ENCODE data around the gene PCMT1. TPM values are rescaled to one million over a fixed set of nuclear protein-coding genes. Genes with fewer than 3 reads are reported as not detected.

PCMT1 gene
- total and polyA plus RNA-seq, 2 experiments from 2014 or later, result 110 to 126 TPM

- H3K36me3 ChIP-seq (replicated peaks; ENCODE audit: insufficient read depth, low read depth), result no peaks in the 10 kb centered on the region
- TF ChIP-seq EZH2 (IDR thresholded peaks at IDR 0.05; ENCODE audit: borderline replicate concordance) (no peak), EZH2phosphoT487 (IDR thresholded peaks at IDR 0.05; ENCODE audit: low read depth, severe bottlenecking, unreplicated experiment) (no peak), CTCF (IDR thresholded peaks at IDR 0.05; ENCODE audit: poor library complexity) (no peak)
- no peaks in the 10 kb centered on the region for H4K20me1 ChIP-seq (ENCODE audit: insufficient read depth, poor library complexity, severe bottlenecking)
- H3K4me2 ChIP-seq, result no peak overlapping the region
- no peaks in the 10 kb centered on the region for H3K27me3 ChIP-seq
- WGBS (ENCODE audit: low lambda C conversion rate, missing lambda C conversion rate), result 96% methylated on average over 3 of the region's 3 CpGs
- no peak overlapping the region for H3K4me3 ChIP-seq
- no peaks in the 10 kb centered on the region for H3K79me2 ChIP-seq
- H3K27ac ChIP-seq, result no peak overlapping the region
- no peaks in the 10 kb centered on the region for H3K9me3 ChIP-seq (ENCODE audit: low read depth)
- no peak for DNase-seq (ENCODE audit: low spot score)
- H3K4me1 ChIP-seq (ENCODE audit: insufficient read depth), result no peaks in the 10 kb centered on the region
- no peak overlapping the region for H2AFZ ChIP-seq
- H3K9me2 ChIP-seq (replicated peaks; ENCODE audit: insufficient read depth), result no peaks in the 10 kb centered on the region
Measured at GRCh38 chr6:149813351-149813750, 63.8 kb downstream of the PCMT1 start.

- no peaks in the 10 kb centered on the region for H3K36me3 ChIP-seq (replicated peaks; ENCODE audit: insufficient read depth, low read depth)
- no peaks in the 10 kb centered on the region for H3K27me3 ChIP-seq
- WGBS (ENCODE audit: low lambda C conversion rate, missing lambda C conversion rate), result 99% methylated on average over 4 of the region's 4 CpGs
- H3K4me3 ChIP-seq, result no peak overlapping the region
- H4K20me1 ChIP-seq (ENCODE audit: insufficient read depth, poor library complexity, severe bottlenecking), result no peaks in the 10 kb centered on the region
- no peaks in the 10 kb centered on the region for H3K9me2 ChIP-seq (replicated peaks; ENCODE audit: insufficient read depth)
- no peak overlapping the region for H3K27ac ChIP-seq
- no peak overlapping the region for H3K4me2 ChIP-seq
- H3K9me3 ChIP-seq (ENCODE audit: low read depth), result no peaks in the 10 kb centered on the region
- no peak overlapping the region for H2AFZ ChIP-seq
- TF ChIP-seq EZH2phosphoT487 (IDR thresholded peaks at IDR 0.05; ENCODE audit: low read depth, severe bottlenecking, unreplicated experiment) (no peak), EZH2 (IDR thresholded peaks at IDR 0.05; ENCODE audit: borderline replicate concordance) (no peak)
- no peaks in the 10 kb centered on the region for H3K79me2 ChIP-seq
- no peaks in the 10 kb centered on the region for H3K4me1 ChIP-seq (ENCODE audit: insufficient read depth)
- DNase-seq (ENCODE audit: low spot score), result no peak
Measured at GRCh38 chr6:149815788-149816187, 66.2 kb downstream of the PCMT1 start.

- Histone ChIP-seq H3K9me3 (ENCODE audit: low read depth) (no peaks in the 10 kb centered on the region), H2AFZ (no peak overlapping the region), H3K27ac (no peak overlapping the region), H3K79me2 (no peaks in the 10 kb centered on the region), H3K27me3 (no peaks in the 10 kb centered on the region), H3K4me3 (no peak overlapping the region), H3K9me2 (replicated peaks; ENCODE audit: insufficient read depth) (no peaks in the 10 kb centered on the region), H3K4me1 (ENCODE audit: insufficient read depth) (no peaks in the 10 kb centered on the region), H4K20me1 (ENCODE audit: insufficient read depth, poor library complexity, severe bottlenecking) (no peaks in the 10 kb centered on the region), H3K4me2 (no peak overlapping the region), H3K36me3 (replicated peaks; ENCODE audit: insufficient read depth, low read depth) (no peaks in the 10 kb centered on the region)
- WGBS (ENCODE audit: low lambda C conversion rate, missing lambda C conversion rate), result 98% methylated on average over 7 of the region's 7 CpGs
- TF ChIP-seq CTCF (IDR thresholded peaks at IDR 0.05; ENCODE audit: poor library complexity) (no peak), EZH2 (IDR thresholded peaks at IDR 0.05; ENCODE audit: borderline replicate concordance) (no peak), EZH2phosphoT487 (IDR thresholded peaks at IDR 0.05; ENCODE audit: low read depth, severe bottlenecking, unreplicated experiment) (no peak)
- no peak for DNase-seq (ENCODE audit: low spot score)
Measured at GRCh38 chr6:149820506-149820905, 71.0 kb downstream of the PCMT1 start.

- H3K9me2 ChIP-seq (replicated peaks; ENCODE audit: insufficient read depth), result no peaks in the 10 kb centered on the region
- H2AFZ ChIP-seq, result no peak overlapping the region
- no peaks in the 10 kb centered on the region for H3K36me3 ChIP-seq (replicated peaks; ENCODE audit: insufficient read depth, low read depth)
- no peak for DNase-seq (ENCODE audit: low spot score)
- no peak overlapping the region for H3K27ac ChIP-seq
- WGBS (ENCODE audit: low lambda C conversion rate, missing lambda C conversion rate), result 94% methylated on average over 1 of the region's 1 CpG
- H3K79me2 ChIP-seq, result no peaks in the 10 kb centered on the region
- H3K9me3 ChIP-seq (ENCODE audit: low read depth), result no peaks in the 10 kb centered on the region
- no peaks in the 10 kb centered on the region for H3K4me1 ChIP-seq (ENCODE audit: insufficient read depth)
- H3K27me3 ChIP-seq, result no peaks in the 10 kb centered on the region
- H3K4me3 ChIP-seq, result no peak overlapping the region
- no peaks in the 10 kb centered on the region for H4K20me1 ChIP-seq (ENCODE audit: insufficient read depth, poor library complexity, severe bottlenecking)
- H3K4me2 ChIP-seq, result no peak overlapping the region
- TF ChIP-seq CTCF (IDR thresholded peaks at IDR 0.05; ENCODE audit: poor library complexity), result no peak
Measured at GRCh38 chr6:149821492-149821891, 72.0 kb downstream of the PCMT1 start.

Measured in hepatocyte (in vitro differentiated cells).